H1 (cell line): ENCODE results near the gene CTRL. TPM values are rescaled to one million over a fixed set of nuclear protein-coding genes. Genes with fewer than 3 reads are reported as not detected.

Experiments
- EGR1 ChIP-seq: IDR thresholded peaks from 2 replicates; pipeline ENCODE4 v1.6.1; 2011; ENCODE audit warnings: low read depth, low read length, borderline replicate concordance
- GABPA ChIP-seq: IDR thresholded peaks from 2 replicates; pipeline ENCODE4 v1.6.1; 2011; ENCODE audit warnings: mild to moderate bottlenecking, low read length, moderate library complexity, borderline replicate concordance; ENCODE audit not compliant: insufficient read depth
- GTF2F1 ChIP-seq: IDR thresholded peaks from 2 replicates; pipeline ENCODE4 v1.6.1; 2012; ENCODE audit warnings: low read depth, low read length, improper control_type of control experiment, borderline replicate concordance
- JUN ChIP-seq: IDR thresholded peaks from 2 replicates; pipeline ENCODE4 v1.6.1; 2011; ENCODE audit warnings: low read depth, mild to moderate bottlenecking, improper control_type of control experiment, low read length
- RFX5 ChIP-seq: IDR thresholded peaks from 2 replicates; pipeline ENCODE4 v1.6.1; 2011; ENCODE audit warnings: low read depth, low read length, improper control_type of control experiment, borderline replicate concordance
- RXRA ChIP-seq: IDR thresholded peaks from 2 replicates; pipeline ENCODE4 v1.6.1; 2011; ENCODE audit warnings: low read depth, mild to moderate bottlenecking, low read length, moderate library complexity; ENCODE audit not compliant: insufficient read depth
- TAF7 ChIP-seq: optimal IDR thresholded peaks from 2 replicates; pipeline ENCODE3; 2011; ENCODE audit warnings: low read depth, mild to moderate bottlenecking, inconsistent platforms, low read length, moderate library complexity, borderline replicate concordance
- polyA plus RNA-seq, 7 experiments: library from polyadenylated mRNA; depleted of rRNA in 3 of 7; stranded (reverse) in 5 of 7; unstranded in 2 of 7; fragments of >200 nt in 5 of 7; fragments of 200-250 nt in 2 of 7; gene quantifications; 1 replicate in 5 of 7; 2 replicates in 1 of 7; 4 replicates in 1 of 7; pipeline versions ENCODE4 v1.2.1 to v1.2.3, GENCODE V29; 2011 to 2013; ENCODE audit warnings: missing spikeins in 2 of 7, mixed read lengths in 2 of 7
- total RNA-seq: library from RNA; stranded (reverse); fragmentation: NEBNext Ultra II Directional; extraction: Animal tissue kit (Norgen Biotek cat#: 25700); gene quantifications from 2 replicates; pipeline ENCODE4 v1.2.1, GENCODE V29; 2021
- TF ChIP-seq, protein P1 (sequence below): fragments of 300-600 bp; sonication (generic); IDR thresholded peaks from 2 replicates; pipeline ENCODE4 v1.7.1; 2012; ENCODE audit warnings: low read length, moderate library complexity, mild to moderate bottlenecking, inconsistent platforms; ENCODE audit not compliant: insufficient replicate concordance
- TF ChIP-seq, protein P2 (sequence below): IDR thresholded peaks from 2 replicates; pipeline ENCODE4 v1.6.1; 2011; ENCODE audit warnings: low read length, improper control_type of control experiment

CTRL gene
- total and polyA plus RNA-seq, 2 of the 8 experiments (the other 6 are each of a cell fraction or from before 2014, with no cell fraction given): 1.7 to 4.2 TPM

DNA sequence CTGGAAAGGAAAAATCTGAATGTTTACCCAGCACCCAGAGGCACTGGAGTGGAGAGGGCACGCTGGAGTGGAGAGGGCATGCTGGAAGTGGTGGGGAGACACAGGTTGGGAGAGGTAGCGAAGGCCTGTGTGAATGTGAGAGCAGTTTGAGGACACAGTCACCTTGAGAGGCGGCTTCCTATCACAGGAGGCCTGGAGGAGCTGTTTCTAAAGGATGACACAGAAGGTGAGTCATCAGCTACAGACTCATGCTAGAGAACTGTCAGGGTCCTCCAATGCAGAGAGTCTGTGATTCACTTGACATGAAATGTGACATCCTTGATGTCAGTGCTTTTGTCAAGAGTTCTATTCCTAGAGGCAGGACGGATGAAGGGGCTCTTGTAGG lies 13.8 kb downstream of the CTRL start (continued):
- TF ChIP-seq, protein P1, sequence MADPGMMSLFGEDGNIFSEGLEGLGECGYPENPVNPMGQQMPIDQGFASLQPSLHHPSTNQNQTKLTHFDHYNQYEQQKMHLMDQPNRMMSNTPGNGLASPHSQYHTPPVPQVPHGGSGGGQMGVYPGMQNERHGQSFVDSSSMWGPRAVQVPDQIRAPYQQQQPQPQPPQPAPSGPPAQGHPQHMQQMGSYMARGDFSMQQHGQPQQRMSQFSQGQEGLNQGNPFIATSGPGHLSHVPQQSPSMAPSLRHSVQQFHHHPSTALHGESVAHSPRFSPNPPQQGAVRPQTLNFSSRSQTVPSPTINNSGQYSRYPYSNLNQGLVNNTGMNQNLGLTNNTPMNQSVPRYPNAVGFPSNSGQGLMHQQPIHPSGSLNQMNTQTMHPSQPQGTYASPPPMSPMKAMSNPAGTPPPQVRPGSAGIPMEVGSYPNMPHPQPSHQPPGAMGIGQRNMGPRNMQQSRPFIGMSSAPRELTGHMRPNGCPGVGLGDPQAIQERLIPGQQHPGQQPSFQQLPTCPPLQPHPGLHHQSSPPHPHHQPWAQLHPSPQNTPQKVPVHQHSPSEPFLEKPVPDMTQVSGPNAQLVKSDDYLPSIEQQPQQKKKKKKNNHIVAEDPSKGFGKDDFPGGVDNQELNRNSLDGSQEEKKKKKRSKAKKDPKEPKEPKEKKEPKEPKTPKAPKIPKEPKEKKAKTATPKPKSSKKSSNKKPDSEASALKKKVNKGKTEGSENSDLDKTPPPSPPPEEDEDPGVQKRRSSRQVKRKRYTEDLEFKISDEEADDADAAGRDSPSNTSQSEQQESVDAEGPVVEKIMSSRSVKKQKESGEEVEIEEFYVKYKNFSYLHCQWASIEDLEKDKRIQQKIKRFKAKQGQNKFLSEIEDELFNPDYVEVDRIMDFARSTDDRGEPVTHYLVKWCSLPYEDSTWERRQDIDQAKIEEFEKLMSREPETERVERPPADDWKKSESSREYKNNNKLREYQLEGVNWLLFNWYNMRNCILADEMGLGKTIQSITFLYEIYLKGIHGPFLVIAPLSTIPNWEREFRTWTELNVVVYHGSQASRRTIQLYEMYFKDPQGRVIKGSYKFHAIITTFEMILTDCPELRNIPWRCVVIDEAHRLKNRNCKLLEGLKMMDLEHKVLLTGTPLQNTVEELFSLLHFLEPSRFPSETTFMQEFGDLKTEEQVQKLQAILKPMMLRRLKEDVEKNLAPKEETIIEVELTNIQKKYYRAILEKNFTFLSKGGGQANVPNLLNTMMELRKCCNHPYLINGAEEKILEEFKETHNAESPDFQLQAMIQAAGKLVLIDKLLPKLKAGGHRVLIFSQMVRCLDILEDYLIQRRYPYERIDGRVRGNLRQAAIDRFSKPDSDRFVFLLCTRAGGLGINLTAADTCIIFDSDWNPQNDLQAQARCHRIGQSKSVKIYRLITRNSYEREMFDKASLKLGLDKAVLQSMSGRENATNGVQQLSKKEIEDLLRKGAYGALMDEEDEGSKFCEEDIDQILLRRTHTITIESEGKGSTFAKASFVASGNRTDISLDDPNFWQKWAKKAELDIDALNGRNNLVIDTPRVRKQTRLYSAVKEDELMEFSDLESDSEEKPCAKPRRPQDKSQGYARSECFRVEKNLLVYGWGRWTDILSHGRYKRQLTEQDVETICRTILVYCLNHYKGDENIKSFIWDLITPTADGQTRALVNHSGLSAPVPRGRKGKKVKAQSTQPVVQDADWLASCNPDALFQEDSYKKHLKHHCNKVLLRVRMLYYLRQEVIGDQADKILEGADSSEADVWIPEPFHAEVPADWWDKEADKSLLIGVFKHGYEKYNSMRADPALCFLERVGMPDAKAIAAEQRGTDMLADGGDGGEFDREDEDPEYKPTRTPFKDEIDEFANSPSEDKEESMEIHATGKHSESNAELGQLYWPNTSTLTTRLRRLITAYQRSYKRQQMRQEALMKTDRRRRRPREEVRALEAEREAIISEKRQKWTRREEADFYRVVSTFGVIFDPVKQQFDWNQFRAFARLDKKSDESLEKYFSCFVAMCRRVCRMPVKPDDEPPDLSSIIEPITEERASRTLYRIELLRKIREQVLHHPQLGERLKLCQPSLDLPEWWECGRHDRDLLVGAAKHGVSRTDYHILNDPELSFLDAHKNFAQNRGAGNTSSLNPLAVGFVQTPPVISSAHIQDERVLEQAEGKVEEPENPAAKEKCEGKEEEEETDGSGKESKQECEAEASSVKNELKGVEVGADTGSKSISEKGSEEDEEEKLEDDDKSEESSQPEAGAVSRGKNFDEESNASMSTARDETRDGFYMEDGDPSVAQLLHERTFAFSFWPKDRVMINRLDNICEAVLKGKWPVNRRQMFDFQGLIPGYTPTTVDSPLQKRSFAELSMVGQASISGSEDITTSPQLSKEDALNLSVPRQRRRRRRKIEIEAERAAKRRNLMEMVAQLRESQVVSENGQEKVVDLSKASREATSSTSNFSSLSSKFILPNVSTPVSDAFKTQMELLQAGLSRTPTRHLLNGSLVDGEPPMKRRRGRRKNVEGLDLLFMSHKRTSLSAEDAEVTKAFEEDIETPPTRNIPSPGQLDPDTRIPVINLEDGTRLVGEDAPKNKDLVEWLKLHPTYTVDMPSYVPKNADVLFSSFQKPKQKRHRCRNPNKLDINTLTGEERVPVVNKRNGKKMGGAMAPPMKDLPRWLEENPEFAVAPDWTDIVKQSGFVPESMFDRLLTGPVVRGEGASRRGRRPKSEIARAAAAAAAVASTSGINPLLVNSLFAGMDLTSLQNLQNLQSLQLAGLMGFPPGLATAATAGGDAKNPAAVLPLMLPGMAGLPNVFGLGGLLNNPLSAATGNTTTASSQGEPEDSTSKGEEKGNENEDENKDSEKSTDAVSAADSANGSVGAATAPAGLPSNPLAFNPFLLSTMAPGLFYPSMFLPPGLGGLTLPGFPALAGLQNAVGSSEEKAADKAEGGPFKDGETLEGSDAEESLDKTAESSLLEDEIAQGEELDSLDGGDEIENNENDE: no peak
- TF ChIP-seq GABPA: no peak
- TF ChIP-seq RFX5: no peak
- TF ChIP-seq JUN: no peak
- TF ChIP-seq RXRA: no peak
- TF ChIP-seq TAF7: no peak
- TF ChIP-seq, protein P2, sequence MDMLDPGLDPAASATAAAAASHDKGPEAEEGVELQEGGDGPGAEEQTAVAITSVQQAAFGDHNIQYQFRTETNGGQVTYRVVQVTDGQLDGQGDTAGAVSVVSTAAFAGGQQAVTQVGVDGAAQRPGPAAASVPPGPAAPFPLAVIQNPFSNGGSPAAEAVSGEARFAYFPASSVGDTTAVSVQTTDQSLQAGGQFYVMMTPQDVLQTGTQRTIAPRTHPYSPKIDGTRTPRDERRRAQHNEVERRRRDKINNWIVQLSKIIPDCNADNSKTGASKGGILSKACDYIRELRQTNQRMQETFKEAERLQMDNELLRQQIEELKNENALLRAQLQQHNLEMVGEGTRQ: no peak
- TF ChIP-seq GTF2F1: no peak
- TF ChIP-seq EGR1: no peak
